Bronchial epithelial cell (primary cell): ENCODE data around the gene GAB4. TPM values are rescaled to one million over a fixed set of nuclear protein-coding genes. Genes with fewer than 3 reads are reported as not detected.

ENCODE experiments used
- DNase-seq: peaks from one replicate; pipeline ENCODE4 v3.0.0-alpha.2; 2010; ENCODE audit warnings: low read depth
- FAIRE-seq: peaks from 2 replicates; lab custom pipeline; 2011; peaks lifted over from hg19 to GRCh38; lab: Jason Lieb, UNC
- H3K27me3 ChIP-seq: 2 replicates; pipeline ENCODE4 v1.5.1; 2011; ENCODE audit warnings: low read length; ENCODE audit not compliant: control insufficient read depth, insufficient read depth
- H3K36me3 ChIP-seq: 2 replicates; pipeline ENCODE4 v1.5.1; 2011; ENCODE audit warnings: low read length; ENCODE audit not compliant: control insufficient read depth, insufficient read depth
- H3K4me3 ChIP-seq: 2 replicates; pipeline ENCODE4 v1.5.1; 2011; ENCODE audit warnings: mild to moderate bottlenecking, low read depth, low read length, control low read depth
- CTCF ChIP-seq: IDR thresholded peaks from 2 replicates; pipeline ENCODE4 v1.5.1; 2011; ENCODE audit warnings: mild to moderate bottlenecking, moderate library complexity, low read length, control low read depth, inconsistent platforms; ENCODE audit not compliant: insufficient read depth, severe bottlenecking
- total RNA-seq: library from RNA; depleted of rRNA; stranded (reverse); fragments of >200 nt; gene quantifications from 2 replicates; pipeline ENCODE4 v1.2.1, GENCODE V29; 2014

Gene GAB4
- total RNA-seq, 1 donor from 2014 or later: not detected

- Histone ChIP-seq H3K4me3 (no peak overlapping the region), H3K27me3 (no peaks in the 10 kb centered on the region), H3K36me3 (no peaks in the 10 kb centered on the region)
- no peak for TF ChIP-seq CTCF
- DNase-seq: no peak
- peak; percentile 28 for FAIRE-seq
Measured at GRCh38 chr22:16972311-16972710, 35.7 kb downstream of the GAB4 start.

DNA sequence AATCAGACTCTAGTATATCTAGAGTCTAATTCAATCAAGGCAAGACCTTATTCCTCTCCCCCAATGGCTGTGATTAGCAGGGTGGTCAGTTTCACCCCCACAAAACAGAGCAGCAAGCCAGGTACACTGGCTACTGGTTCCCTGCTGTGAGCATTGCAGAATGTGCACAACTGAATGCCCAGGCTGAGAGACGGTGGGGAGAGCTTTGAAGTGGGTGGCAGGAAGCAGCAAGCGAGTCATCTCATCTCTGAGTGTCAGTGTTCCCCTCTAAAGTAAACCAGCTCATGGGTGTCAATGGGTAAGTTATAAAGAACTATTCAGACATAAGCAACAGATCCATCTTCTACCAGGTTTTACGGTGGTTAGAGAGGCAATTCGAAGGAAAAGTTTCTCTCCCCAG lies 37.6 kb downstream of the GAB4 start:
- DNase-seq (no peak), FAIRE-seq (no peak)
- Histone ChIP-seq H3K36me3 (no peaks in the 10 kb centered on the region), H3K27me3 (no peaks in the 10 kb centered on the region), H3K4me3 (no peak overlapping the region)
- no peak for TF ChIP-seq CTCF

DNA sequence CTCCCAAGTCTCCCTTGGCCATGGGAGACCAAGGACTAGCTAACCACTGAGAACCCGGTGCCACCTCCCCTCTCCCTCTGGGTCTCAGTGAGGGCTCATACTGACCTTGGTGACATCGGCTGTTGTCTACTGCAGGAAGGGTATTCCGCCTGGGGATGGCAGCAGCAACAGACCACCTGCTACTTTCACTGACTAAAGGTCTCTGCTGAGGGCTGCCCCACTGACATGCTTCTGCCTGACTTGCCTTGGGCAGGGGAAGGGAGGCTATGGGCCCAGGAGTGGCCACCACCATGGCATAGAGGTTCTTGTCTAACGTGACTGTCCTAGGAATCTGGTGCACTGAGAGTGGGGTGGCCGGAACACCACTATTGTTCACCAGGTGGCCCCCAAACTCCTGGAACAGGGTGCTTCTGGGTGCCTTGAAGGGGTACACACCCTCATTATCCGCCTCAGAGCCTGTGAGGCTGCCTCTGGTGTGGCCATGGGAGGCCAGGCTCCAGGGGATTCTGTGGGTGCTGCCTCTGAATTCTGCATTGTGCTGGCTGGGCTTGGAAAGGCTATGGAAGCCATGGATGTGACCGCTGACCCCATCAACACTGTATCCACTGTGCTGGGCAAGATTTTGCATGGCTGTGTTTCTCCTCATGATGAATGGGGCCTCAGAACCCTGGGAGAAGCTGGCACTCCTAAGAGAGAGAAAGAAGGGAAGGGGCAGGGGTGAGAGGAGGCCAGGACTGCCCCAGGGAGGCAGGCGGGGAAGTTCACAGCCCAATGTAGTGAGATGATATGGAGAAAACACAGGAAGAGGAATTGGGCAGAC lies 38.3 kb downstream of the GAB4 start:
- H3K27me3 ChIP-seq: no peaks in the 10 kb centered on the region
- DNase-seq (no peak), FAIRE-seq (peak; percentile 55)

GRCh38 chr22:16968218-16968595 lies 39.8 kb downstream of the GAB4 start:
- no peak for DNase-seq
- no peak for TF ChIP-seq CTCF
- Histone ChIP-seq H3K4me3 (no peak overlapping the region), H3K36me3 (no peaks in the 10 kb centered on the region), H3K27me3 (no peaks in the 10 kb centered on the region)
- FAIRE-seq: no peak

More for the DNA sequence above, 38.3 kb downstream of the GAB4 start:
- Histone ChIP-seq H3K36me3 (no peaks in the 10 kb centered on the region), H3K4me3 (no peak overlapping the region)
- TF ChIP-seq CTCF: no peak

DNA sequence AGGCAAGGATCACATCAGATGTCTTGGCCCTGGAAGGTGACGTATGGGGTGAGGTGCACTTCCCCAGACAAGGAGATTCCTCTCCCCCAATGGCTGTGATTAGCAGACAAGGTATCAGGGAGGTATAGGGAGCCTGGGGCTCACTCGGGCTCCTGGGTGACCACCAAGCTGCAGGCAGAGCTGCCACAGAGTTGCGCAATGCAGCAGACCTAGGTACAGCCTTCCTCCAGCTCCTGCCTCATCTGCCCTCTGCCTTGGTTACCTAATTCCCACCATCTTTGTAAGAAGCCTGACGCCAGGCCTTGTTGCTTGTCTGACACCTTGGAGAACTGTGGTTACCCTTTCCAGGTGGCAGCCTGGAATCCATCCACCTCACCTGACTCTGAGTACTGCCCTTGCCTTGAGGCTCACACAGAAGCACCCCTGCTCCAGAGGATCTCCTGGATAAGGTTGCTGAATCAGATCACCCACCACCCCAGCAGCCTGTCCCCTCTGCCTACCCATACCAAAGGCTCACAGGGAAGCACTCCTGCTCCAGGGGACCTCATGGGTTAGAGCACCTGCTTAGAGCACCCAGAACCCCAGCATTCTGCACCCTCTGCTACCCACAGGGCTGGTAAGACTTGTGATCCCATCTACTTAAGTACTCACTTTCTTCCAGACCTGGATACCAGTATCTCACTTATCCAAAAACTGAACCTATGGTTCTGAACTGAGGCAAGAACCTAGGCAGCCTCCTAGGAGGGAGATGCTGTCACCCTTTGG lies 40.4 kb downstream of the GAB4 start:
- no peak for DNase-seq
- no peak for TF ChIP-seq CTCF
- FAIRE-seq: peak; percentile 40
- H3K36me3 ChIP-seq: no peaks in the 10 kb centered on the region
- H3K27me3 ChIP-seq: no peaks in the 10 kb centered on the region
- no peak overlapping the region for H3K4me3 ChIP-seq
